ENCODE measurements around the gene CLCF1. TPM values are rescaled to one million over a fixed set of nuclear protein-coding genes. Genes with fewer than 3 reads are reported as not detected.

CLCF1 gene
- total and polyA plus RNA-seq, 2 experiments from 2014 or later, result 0.16 to 2.4 TPM

DNA sequence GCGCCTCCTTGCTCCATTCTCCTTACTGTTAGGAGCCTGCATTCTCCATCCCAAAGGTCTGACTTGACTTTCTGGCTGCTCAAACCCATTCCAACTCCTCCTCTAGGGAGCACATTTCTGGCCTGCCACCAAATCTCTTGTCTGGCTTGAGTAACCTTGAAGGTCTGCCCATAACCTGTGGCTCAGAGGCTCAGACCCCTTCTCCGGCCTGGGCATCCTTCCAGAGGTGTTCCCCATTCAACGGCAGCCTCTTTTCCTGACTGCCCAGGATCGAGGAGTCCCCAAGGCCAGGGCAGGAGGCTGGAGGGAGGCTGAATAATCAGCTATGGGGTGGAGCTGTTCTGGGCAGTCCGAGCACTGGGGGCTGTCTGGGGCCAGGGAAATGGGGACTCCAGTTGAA lies 20.6 kb upstream of the CLCF1 start:
- H3K27ac ChIP-seq, result no peak overlapping the region
- no peak for TF ChIP-seq CTCF (IDR thresholded peaks at IDR 0.05; ENCODE audit: low read depth, low read length)
- no peaks in the 10 kb centered on the region for H3K27me3 ChIP-seq

GRCh38 chr11:67393437-67393836 lies 20.0 kb upstream of the CLCF1 start:
- DNase-seq (ENCODE audit: low read depth in 1 of 2, low spot score in 1 of 2), result no peak
- Histone ChIP-seq H3K36me3 (peaks cover 14% of the 10 kb centered on the region), H3K27ac (no peak overlapping the region), H3K27me3 (no peaks in the 10 kb centered on the region), H3K4me3 (no peak overlapping the region), H3K4me1 (ENCODE audit: low read depth) (peaks cover 6% of the 10 kb centered on the region), H3K9me3 (ENCODE audit: low read depth) (no peaks in the 10 kb centered on the region)
- no peak for TF ChIP-seq CTCF (IDR thresholded peaks at IDR 0.05; ENCODE audit: low read depth, low read length)

More for the DNA sequence above, 20.6 kb upstream of the CLCF1 start:
- H3K4me1 ChIP-seq (ENCODE audit: low read depth), result peaks cover 6% of the 10 kb centered on the region
- DNase-seq (ENCODE audit: low read depth in 1 of 2, low spot score in 1 of 2), result no peak
- H3K4me3 ChIP-seq, result no peak overlapping the region
- peaks cover 16% of the 10 kb centered on the region for H3K36me3 ChIP-seq
- H3K9me3 ChIP-seq (ENCODE audit: low read depth), result no peaks in the 10 kb centered on the region

DNA sequence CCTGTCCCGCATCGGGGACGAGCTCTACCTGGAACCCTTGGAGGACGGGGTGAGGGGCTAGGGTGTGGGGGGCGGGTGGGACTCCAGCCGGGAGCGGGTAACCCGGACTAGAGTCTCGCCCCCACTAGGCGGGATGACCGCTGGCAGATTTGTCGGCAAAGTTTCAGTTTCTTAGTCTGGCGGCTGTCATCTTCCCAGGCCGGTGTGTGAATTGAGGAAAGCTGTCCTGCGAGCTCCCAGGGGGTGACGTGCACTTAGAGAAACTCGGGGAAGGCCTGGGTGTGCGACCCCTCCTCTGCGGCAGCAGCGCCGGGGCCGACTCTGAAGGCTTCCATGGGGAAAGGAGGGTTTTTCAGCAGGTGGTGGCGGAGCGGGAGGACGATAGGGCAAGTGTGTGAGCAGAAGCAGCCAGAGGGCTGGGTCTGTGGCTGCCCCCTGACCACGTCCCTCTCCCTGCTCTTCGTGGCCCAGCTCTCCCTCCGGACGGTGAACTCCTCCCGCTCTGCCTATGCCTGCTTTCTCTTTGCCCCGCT lies 18.9 kb upstream of the CLCF1 start:
- Histone ChIP-seq H3K27ac (no peak overlapping the region), H3K36me3 (peaks cover 3% of the 10 kb centered on the region), H3K9me3 (ENCODE audit: low read depth) (no peaks in the 10 kb centered on the region), H3K27me3 (no peaks in the 10 kb centered on the region), H3K4me3 (peak overlapping the region; percentile 55), H3K4me1 (ENCODE audit: low read depth) (peaks cover 6% of the 10 kb centered on the region)
- no peak for DNase-seq (ENCODE audit: low read depth in 1 of 2, low spot score in 1 of 2)
- TF ChIP-seq CTCF (IDR thresholded peaks at IDR 0.05; ENCODE audit: low read depth, low read length), result no peak

GRCh38 chr11:67391304-67392182 lies 18.1 kb upstream of the CLCF1 start, which contains the start of gene RAD9A:
Gene RAD9A, plus strand, starts transcription at chr11:67391986. Its CDS starts 59 bp downstream, at chr11:67392045.
- Histone ChIP-seq H3K36me3 (no peaks in the 10 kb centered on the region), H3K27ac (peak within 1 kb of the TSS; percentile 94), H3K9me3 (ENCODE audit: low read depth) (no peaks in the 10 kb centered on the region), H3K27me3 (no peaks in the 10 kb centered on the region), H3K4me1 (ENCODE audit: low read depth) (peaks cover 6% of the 10 kb centered on the region), H3K4me3 (peak within 1 kb of the TSS; percentile 55)
- DNase-seq (ENCODE audit: low read depth in 1 of 2, low spot score in 1 of 2), result peak; percentile 95 to 98
- TF ChIP-seq CTCF (IDR thresholded peaks at IDR 0.05; ENCODE audit: low read depth, low read length), result no peak

DNA sequence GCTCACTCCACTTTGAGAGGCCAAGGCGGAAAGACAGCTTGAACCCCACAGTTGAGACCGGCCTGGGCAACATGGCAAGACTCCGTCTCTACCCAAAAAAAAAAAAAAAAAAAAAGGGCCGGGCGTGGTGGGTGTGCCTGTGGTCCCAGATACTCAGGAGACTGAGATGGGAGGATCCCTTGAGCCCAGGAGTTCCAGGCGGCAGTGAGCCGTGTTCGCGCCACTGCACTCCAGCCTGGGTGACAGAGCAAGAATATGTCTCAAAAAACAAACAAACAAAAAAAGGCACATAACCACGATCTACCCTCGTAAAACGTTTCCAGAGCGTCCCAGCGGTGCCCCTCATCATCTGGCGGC lies 17.5 kb upstream of the CLCF1 start:
- no peaks in the 10 kb centered on the region for H3K36me3 ChIP-seq
- no peaks in the 10 kb centered on the region for H3K27me3 ChIP-seq
- peaks cover 6% of the 10 kb centered on the region for H3K4me1 ChIP-seq (ENCODE audit: low read depth)
- no peak for TF ChIP-seq CTCF (IDR thresholded peaks at IDR 0.05; ENCODE audit: low read depth, low read length)
- no peaks in the 10 kb centered on the region for H3K9me3 ChIP-seq (ENCODE audit: low read depth)
- peak overlapping the region; percentile 55 for H3K4me3 ChIP-seq
- peak overlapping the region; percentile 94 for H3K27ac ChIP-seq
- no peak for DNase-seq (ENCODE audit: low read depth in 1 of 2, low spot score in 1 of 2)

All from cardiac muscle cell (in vitro differentiated cells and primary cell).